GM19452 (cell line): ENCODE data around the gene PDCD1LG2.
"Not testable (repeated sequence)": the region's sequence is repeated elsewhere in the genome, so short reads cannot be mapped to it uniquely, and the experiment has no call there.

Experiments used
- ATAC-seq: cut with Tn5 transposase; IDR thresholded peaks from one replicate; pipeline ENCODE4 v1.9.1; 2021; ENCODE audit not compliant: unreplicated experiment

Gene PDCD1LG2

GRCh38 chr9:5493679-5494511 is 16.4 kb upstream of the PDCD1LG2 start:
- ATAC-seq: peak; percentile 80

GRCh38 chr9:5494765-5495164 is 15.6 kb upstream of the PDCD1LG2 start:
- ATAC-seq: not testable (repeated sequence)

GRCh38 chr9:5499157-5499556 is 11.2 kb upstream of the PDCD1LG2 start:
- no peak for ATAC-seq

GRCh38 chr9:5499889-5500398 is 10.4 kb upstream of the PDCD1LG2 start:
- no peak for ATAC-seq

GRCh38 chr9:5500441-5501235 is 9.7 kb upstream of the PDCD1LG2 start:
- ATAC-seq: no peak

GRCh38 chr9:5502553-5502952 is 7.8 kb upstream of the PDCD1LG2 start:
- no peak for ATAC-seq

DNA sequence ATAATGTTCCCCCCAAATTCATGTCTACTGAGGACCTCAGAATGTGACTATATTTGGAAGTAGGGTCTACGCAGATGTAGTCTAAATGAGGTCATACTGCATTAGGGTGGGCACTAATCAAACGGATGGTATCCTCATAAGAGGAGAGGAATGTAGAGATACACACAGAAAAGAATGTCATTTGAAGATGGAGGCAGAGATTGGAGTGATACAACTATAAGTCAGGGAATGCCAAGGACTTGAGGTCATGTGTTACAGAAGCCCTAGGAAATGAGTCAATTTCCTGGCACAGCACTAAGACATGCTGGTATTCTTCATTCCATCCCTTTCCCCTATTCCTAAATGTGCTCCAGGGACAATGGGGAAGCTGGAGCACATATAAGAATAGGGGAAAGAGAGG is 758 bp upstream of the PDCD1LG2 start:
- ATAC-seq: no peak

DNA sequence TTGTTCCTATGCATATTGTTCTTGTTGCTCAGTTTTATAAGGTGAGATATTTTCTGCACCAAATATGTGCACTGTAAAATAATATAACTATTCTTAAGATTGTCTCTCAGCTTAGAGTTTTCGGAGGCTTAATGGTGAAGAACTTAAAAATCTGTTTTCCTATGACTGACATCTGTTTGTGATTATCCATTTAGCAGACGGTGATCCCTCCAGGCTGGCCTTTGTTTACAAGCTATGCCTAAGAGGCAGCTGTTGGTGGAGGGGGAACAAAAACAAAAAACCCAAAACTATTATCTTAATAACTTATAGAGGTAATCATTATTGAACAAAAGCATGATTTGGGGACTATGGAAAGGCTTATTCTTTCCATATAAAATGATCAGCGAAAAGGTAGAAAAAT is 658 bp downstream of the PDCD1LG2 start:
- ATAC-seq: no peak

- ATAC-seq: no peak
Measured at GRCh38 chr9:5511476-5511875, 1.1 kb downstream of the PDCD1LG2 start.

DNA sequence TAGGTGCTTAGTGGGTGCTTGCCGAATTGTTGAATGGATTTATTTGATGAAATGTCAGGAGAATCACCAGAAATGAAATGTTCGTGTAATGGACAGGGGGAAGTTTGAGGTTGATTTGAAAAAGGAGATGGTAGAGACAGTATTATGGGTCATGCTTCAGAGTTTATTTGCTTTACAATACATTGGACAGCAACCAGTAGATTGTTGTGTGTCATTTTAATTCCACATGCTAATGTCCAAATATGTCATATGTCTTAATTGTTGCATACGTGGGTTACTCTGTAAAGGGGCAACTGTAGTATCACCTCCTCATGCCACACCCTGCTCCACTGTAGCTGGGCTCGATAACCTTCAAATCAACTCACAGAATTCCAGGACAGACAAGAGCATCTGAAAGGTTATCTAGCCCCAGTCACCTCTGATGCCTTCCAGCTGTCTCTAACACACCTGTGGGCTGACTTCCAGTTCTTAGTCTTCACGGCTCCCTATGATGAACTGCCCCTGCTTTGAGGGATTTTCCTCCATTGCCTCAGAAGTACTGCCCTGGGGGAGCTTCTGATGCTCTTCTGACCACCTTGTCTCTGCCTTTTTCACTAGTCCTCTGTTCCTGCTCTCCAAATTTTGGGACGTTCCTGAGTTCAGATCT is 1.7 kb downstream of the PDCD1LG2 start:
- no peak for ATAC-seq

GRCh38 chr9:5512658-5513452 is 2.5 kb downstream of the PDCD1LG2 start:
- ATAC-seq: no peak

DNA sequence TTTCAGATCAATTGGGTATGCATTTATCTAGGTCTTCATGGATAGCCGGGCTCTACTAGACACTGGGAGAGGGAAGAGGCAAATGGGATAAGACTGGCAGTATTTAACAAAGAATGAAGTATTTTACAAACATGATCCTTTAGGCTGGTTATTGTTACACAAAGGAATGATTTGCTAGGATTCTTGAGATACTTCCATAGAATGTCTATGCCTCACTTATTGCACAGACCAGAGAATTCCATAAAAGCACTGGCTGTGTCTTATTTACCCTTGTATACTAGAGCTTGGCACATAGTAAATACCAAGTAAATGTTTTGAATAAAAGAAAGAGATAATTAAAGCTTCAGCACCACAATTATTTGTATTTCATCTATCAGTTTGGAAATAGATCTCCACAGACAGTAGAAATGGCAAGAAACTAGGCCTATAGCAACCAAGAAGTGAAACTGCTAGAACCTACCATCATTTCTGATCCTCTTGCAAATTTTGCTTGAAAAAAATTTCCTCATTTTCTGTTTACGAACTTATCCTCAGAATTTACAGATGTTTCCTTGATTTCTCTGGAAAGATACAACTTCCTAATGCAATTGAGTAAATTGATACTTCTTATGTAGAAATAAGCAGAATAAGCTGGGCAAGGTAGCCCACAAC is 3.8 kb downstream of the PDCD1LG2 start:
- no peak for ATAC-seq

DNA sequence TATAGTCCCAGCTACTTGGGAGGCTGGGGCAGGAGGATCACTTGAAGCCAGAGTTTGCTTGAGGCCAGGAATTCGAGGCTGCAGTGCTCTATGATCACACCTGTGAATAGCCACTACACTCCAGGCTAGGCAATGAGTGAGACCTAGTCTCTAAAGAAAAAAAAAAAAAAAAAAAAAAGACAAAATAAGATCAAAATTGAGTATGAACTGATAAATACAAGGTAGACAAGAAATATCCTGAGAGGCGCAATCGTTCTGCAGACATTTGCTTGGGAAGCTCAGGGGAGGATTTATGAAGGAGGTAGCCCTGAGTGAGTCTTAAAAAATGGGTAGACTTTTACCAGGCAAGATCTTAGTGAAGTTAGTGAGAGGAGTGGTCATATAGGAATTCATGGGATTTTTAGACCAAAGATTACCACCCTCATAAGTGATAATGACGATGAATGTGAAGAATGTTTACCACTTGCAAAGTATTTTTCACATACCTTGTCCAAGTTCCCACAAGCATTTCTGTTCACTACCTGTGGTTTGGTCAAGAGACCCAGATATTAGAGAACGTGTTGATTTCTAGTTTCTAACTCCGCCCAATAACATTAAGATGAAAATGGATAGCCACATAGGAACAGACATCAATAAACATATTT is 4.4 kb downstream of the PDCD1LG2 start:
- ATAC-seq: no peak

GRCh38 chr9:5515261-5515650 is 4.9 kb downstream of the PDCD1LG2 start:
- no peak for ATAC-seq

- ATAC-seq: no peak
Measured at GRCh38 chr9:5516453-5517220, 6.3 kb downstream of the PDCD1LG2 start.

DNA sequence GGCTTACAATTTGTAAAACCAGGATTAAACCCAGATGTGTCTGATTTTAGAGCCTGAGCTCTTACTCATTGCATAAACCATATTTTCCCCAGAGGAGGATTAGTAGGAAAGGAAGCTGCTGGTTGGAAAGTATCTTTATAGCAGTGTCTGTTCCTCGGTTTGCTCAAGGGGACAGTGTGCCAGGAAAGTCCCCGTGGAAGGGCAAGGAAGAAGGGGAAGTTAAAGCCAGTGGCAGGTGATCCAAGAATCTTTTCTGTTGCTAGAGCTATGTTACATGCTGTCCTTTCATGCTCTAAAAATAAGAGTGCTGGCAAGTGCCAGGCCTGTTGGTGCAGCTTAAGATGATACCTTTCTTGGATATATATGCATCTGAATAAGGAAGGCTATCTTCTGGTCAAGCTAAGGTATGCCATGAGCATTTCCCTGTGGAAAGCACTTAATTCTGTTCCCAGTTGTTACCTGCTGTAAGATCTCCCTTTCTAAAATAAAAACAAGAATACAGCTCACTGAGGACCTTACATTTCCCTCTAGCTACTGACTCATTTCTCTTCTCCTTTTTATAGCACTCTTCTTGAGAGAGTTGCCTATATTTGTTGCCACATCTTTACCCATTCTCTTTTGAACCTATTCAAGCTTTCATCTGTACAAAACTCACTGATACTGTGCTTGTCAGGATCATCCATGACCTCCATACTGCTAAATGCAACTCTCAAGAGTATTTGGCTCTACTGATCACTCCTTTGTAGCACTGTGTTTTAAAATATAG is 8.0 kb downstream of the PDCD1LG2 start:
- peak; percentile 67 for ATAC-seq

GRCh38 chr9:5518937-5519319 is 8.6 kb downstream of the PDCD1LG2 start:
- peak; percentile 17 for ATAC-seq

DNA sequence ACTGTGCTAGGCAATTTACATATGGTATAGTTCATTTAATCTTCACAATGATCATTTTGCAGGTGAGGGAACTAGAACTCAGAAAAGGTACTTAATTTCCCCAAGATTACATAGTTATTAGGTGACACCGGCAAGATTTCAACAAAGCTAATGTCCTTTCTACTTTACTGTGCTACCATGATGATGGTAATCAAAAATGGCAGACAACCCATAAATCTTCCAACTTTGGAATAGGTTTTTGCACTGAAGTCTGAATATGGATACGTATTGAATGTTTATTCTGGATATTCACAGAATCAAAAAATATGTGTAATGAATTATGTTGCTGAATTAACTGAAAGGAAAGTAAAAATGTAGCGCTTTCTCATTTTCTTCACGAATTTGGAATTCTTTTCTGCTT is 13.8 kb downstream of the PDCD1LG2 start:
- ATAC-seq: no peak
